GM21529 (cell line): ENCODE data around the gene MAD1L1.

Experiments used
- ATAC-seq: cut with Tn5 transposase; IDR thresholded peaks from one replicate; pipeline ENCODE4 v1.9.1; 2021; ENCODE audit not compliant: unreplicated experiment

MAD1L1 gene

GRCh38 chr7:1857487-1858421 lies 375.0 kb downstream of the MAD1L1 start:
- ATAC-seq = no peak

GRCh38 chr7:1856888-1857441 lies 375.8 kb downstream of the MAD1L1 start:
- no peak for ATAC-seq

- no peak for ATAC-seq
These were observed 376.4 kb downstream of the MAD1L1 start for GRCh38 chr7:1856161-1856887.

- no peak for ATAC-seq
These were observed 377.0 kb downstream of the MAD1L1 start for GRCh38 chr7:1855725-1856160.

- no peak for ATAC-seq
These were observed 377.6 kb downstream of the MAD1L1 start for GRCh38 chr7:1854866-1855724.

GRCh38 chr7:1853986-1854865 lies 378.5 kb downstream of the MAD1L1 start:
- ATAC-seq = no peak

GRCh38 chr7:1853431-1853985 lies 379.2 kb downstream of the MAD1L1 start:
- ATAC-seq = no peak

GRCh38 chr7:1852517-1853430 lies 380.0 kb downstream of the MAD1L1 start:
- no peak for ATAC-seq

GRCh38 chr7:1851721-1852516 lies 380.8 kb downstream of the MAD1L1 start:
- ATAC-seq = no peak

- no peak for ATAC-seq
These were observed 381.7 kb downstream of the MAD1L1 start for GRCh38 chr7:1850976-1851571.

GRCh38 chr7:1850111-1850975 lies 382.4 kb downstream of the MAD1L1 start:
- no peak for ATAC-seq

- ATAC-seq = no peak
These were observed 383.2 kb downstream of the MAD1L1 start for GRCh38 chr7:1849351-1850041.

- no peak for ATAC-seq
These were observed 383.8 kb downstream of the MAD1L1 start for GRCh38 chr7:1848911-1849311.

- no peak for ATAC-seq
These were observed 384.6 kb downstream of the MAD1L1 start for GRCh38 chr7:1848013-1848640.
